ENCODE measurements around the gene PMM1.

Gene PMM1

DNA sequence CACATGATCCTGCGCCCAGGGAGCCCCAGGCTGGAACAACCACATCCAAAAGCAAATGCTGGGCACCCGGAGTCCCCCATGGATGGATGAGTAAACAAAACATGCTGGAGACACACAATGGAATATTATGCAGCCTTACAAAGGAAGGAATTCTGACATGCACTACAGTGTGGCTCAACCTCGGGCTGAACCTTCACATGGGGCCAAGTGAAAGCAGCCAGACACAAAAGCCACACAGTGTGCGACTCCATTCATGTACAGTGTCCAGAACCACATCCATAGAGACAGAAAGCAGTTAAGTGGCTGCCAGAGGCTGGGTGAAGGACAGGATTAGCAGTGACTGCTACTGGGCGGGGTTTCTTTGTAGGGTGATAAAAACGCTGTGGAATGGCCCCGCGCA is 55.4 kb downstream of the PMM1 start:
- no peak for FAIRE-seq

GRCh38 chr22:41532908-41533825 is 56.5 kb downstream of the PMM1 start:
- FAIRE-seq, result no peak

DNA sequence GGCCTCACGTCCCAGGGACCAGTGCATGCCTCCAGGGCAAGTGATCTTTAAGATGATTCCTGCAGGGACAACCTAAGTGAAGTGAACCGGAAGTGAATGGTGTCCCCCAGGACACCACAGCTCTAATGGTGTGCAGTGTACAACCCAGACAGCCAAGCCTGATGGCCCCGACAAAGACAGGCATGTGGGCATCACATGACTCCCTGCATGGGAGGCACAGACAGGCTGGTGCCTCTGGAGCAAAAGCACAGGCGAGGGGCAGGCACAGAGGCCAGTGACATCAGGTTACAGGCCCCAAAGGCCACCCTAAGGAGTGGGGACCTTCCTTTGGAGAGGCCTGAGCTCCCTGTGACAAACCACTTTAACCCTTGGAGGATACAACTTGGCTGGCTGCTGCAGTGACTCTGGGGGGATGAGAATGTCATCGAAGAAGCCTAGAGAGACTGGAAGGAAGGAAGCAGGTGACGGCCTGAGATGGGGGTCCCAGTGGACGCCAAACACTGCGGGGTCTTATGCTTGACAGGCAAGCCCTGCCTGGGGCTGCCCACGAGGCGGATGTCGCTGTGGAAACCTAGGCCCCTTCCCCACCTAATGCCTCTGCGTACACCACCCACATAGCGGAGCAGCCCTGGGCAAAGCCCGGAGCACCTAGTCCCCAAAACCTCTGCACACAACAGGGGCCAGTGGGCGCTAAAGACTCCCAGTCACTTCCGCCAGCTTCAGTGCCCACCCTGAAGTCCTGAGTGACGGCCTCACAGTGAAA is 57.7 kb downstream of the PMM1 start:
- no peak for FAIRE-seq

GRCh38 chr22:41530890-41531714 is 58.5 kb downstream of the PMM1 start:
- FAIRE-seq, result no peak

- FAIRE-seq, result no peak
Measured at GRCh38 chr22:41528938-41529561, 60.6 kb downstream of the PMM1 start.

DNA sequence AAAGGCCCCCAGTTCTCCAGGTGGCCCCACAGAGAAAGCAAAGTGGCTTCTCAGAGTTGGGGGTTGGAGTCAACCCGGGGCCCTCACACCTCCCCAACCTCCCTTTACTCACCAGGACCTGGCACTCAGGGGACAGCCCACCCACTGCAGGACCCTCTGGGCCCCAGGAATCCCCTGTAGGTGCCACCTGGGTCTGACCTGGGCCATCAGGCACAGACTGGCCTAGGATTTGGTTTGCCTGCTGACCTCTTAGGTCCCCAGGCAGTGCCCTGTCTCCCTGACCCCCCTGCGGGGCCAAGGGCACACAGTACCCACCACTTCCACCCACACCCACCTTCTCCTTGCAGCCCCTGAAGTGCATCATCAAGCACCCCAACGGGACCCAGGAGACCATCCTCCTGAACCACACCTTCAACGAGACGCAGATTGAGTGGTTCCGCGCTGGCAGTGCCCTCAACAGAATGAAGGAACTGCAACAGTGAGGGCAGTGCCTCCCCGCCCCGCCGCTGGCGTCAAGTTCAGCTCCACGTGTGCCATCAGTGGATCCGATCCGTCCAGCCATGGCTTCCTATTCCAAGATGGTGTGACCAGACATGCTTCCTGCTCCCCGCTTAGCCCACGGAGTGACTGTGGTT is 61.4 kb downstream of the PMM1 start:
- FAIRE-seq, result no peak
